DND-41 (cell line): ENCODE results near the gene VAC14.

Experiments used
- ATAC-seq: fragments of 200-7000 bp; cut with Tn5 transposase; 3 replicates; pipeline ENCODE4 v1.9.1; 2021; ENCODE audit warnings: low read depth; ENCODE audit not compliant: insufficient read depth
- DNase-seq: peaks from one replicate; pipeline ENCODE4 v3.0.0-alpha.2; 2020
- H2AFZ ChIP-seq: 2 replicates; pipeline ENCODE4 v1.6.0; 2012; ENCODE audit warnings: low read depth, low read length
- H3K27ac ChIP-seq: 2 replicates; pipeline ENCODE4 v1.5.1; 2012; ENCODE audit warnings: low read length, inconsistent platforms
- H3K27me3 ChIP-seq: fragments of 200-600 bp; sonication (generic); 2 replicates; pipeline ENCODE4 v1.6.0; 2012; ENCODE audit warnings: low read length, mild to moderate bottlenecking, inconsistent platforms; ENCODE audit not compliant: insufficient read depth, poor library complexity
- H3K36me3 ChIP-seq: 2 replicates; pipeline ENCODE4 v1.5.1; 2012; ENCODE audit warnings: low read length, inconsistent platforms; ENCODE audit not compliant: insufficient read depth
- H3K4me1 ChIP-seq: 2 replicates; pipeline ENCODE4 v1.5.1; 2012; ENCODE audit warnings: mild to moderate bottlenecking, low read length; ENCODE audit not compliant: insufficient read depth
- H3K4me2 ChIP-seq: 2 replicates; pipeline ENCODE4 v1.6.0; 2012; ENCODE audit warnings: mild to moderate bottlenecking, moderate library complexity, low read length, inconsistent platforms; ENCODE audit not compliant: insufficient read depth
- H3K4me3 ChIP-seq, 2 experiments: fragments of 200-600 bp in 1 of 2; shearing (Covaris generic) in 1 of 2; 2 replicates each; pipeline ENCODE4 v1.5.1; 2012 to 2016; ENCODE audit warnings: inconsistent platforms in 2 of 2, low read length in 2 of 2, mild to moderate bottlenecking in 2 of 2, low read depth in 1 of 2, moderate library complexity in 1 of 2
- H3K79me2 ChIP-seq: 2 replicates; pipeline ENCODE4 v1.6.0; 2012; ENCODE audit warnings: low read length, inconsistent platforms; ENCODE audit not compliant: insufficient read depth
- H3K9ac ChIP-seq: 2 replicates; pipeline ENCODE4 v1.6.0; 2012; ENCODE audit warnings: low read depth, mild to moderate bottlenecking, inconsistent platforms, low read length, moderate library complexity
- H3K9me3 ChIP-seq: 2 replicates; pipeline ENCODE4 v1.5.1; 2012; ENCODE audit warnings: low read length, moderate library complexity, mild to moderate bottlenecking, inconsistent platforms; ENCODE audit not compliant: insufficient read depth, severe bottlenecking
- H4K20me1 ChIP-seq: 2 replicates; pipeline ENCODE4 v1.6.0; 2012; ENCODE audit warnings: low read length; ENCODE audit not compliant: insufficient read depth
- CTCF ChIP-seq: IDR thresholded peaks from 2 replicates; pipeline ENCODE4 v1.5.1; 2012; ENCODE audit warnings: borderline replicate concordance, low read length, moderate library complexity, mild to moderate bottlenecking; ENCODE audit not compliant: poor library complexity, severe bottlenecking; ENCODE audit errors: extremely low read depth
- EZH2 ChIP-seq: IDR thresholded peaks from 3 replicates; pipeline ENCODE4 v1.6.1; 2012; ENCODE audit warnings: borderline replicate concordance, low read depth, mild to moderate bottlenecking, moderate library complexity, low read length, inconsistent platforms; ENCODE audit not compliant: severe bottlenecking

VAC14 gene

GRCh38 chr16:70659953-70660671 lies 140.8 kb downstream of the VAC14 start:
- Histone ChIP-seq H3K36me3 (peaks cover 18% of the 10 kb centered on the region), H3K4me3 (no peak overlapping the region), H3K79me2 (no peaks in the 10 kb centered on the region), H4K20me1 (no peaks in the 10 kb centered on the region), H3K27ac (no peak overlapping the region), H3K4me2 (no peak overlapping the region), H3K27me3 (no peaks in the 10 kb centered on the region), H2AFZ (no peak overlapping the region), H3K9me3 (no peaks in the 10 kb centered on the region), H3K4me1 (no peaks in the 10 kb centered on the region), H3K9ac (no peak overlapping the region)
- DNase-seq = no peak
- no peak for ATAC-seq
- no peak for TF ChIP-seq CTCF

- H3K79me2 ChIP-seq = no peaks in the 10 kb centered on the region
Observed at GRCh38 chr16:70659546-70659945, 141.4 kb downstream of the VAC14 start.

GRCh38 chr16:70658921-70659320 lies 142.0 kb downstream of the VAC14 start:
- no peak for DNase-seq
- H3K4me1 ChIP-seq = peaks cover 4% of the 10 kb centered on the region
- TF ChIP-seq CTCF (no peak), EZH2 (no peak)
- H3K36me3 ChIP-seq = peaks cover 7% of the 10 kb centered on the region
- no peak overlapping the region for H3K27ac ChIP-seq
- H3K4me3 ChIP-seq = no peak overlapping the region
- no peak overlapping the region for H3K4me2 ChIP-seq
- H4K20me1 ChIP-seq = no peaks in the 10 kb centered on the region
- H3K9me3 ChIP-seq = no peaks in the 10 kb centered on the region
- H3K9ac ChIP-seq = no peak overlapping the region
- no peaks in the 10 kb centered on the region for H3K79me2 ChIP-seq
- H2AFZ ChIP-seq = no peak overlapping the region
- ATAC-seq = no peak
- H3K27me3 ChIP-seq = no peaks in the 10 kb centered on the region

More at GRCh38 chr16:70659546-70659945, 141.4 kb downstream of the VAC14 start:
- Histone ChIP-seq H2AFZ (no peak overlapping the region), H3K36me3 (peaks cover 12% of the 10 kb centered on the region), H3K27ac (no peak overlapping the region), H3K9me3 (no peaks in the 10 kb centered on the region), H3K4me1 (no peaks in the 10 kb centered on the region), H3K27me3 (no peaks in the 10 kb centered on the region), H4K20me1 (no peaks in the 10 kb centered on the region), H3K9ac (no peak overlapping the region), H3K4me3 (no peak overlapping the region), H3K4me2 (no peak overlapping the region)
- DNase-seq (no peak), ATAC-seq (no peak)
- no peak for TF ChIP-seq CTCF
- no peak for TF ChIP-seq EZH2
